HL-60/S4 treated with retinoic acid at 250 ng/mL for 4 days and 3 days (cell line): Measurements from ENCODE around the gene A4GALT.
"Not testable (repeated sequence)": the region's sequence is repeated elsewhere in the genome, so short reads cannot be mapped to it uniquely, and the experiment has no call there.

Source experiments
- in situ Hi-C: fragments of 300-500 bp; cut with MboI; formaldehyde crosslinking; loops from 2 replicates; pipeline ENCODE4 v1.7.0; 2022; ENCODE audit warnings: low sequenced_read_pairs

Gene A4GALT

GRCh38 chr22:42742940-42743339 is 22.3 kb upstream of the A4GALT start:
- in situ Hi-C loops, result no loop called here

GRCh38 chr22:42740320-42740719 is 19.6 kb upstream of the A4GALT start:
- in situ Hi-C loops, result not testable (repeated sequence)

GRCh38 chr22:42734406-42734805 is 13.7 kb upstream of the A4GALT start:
- in situ Hi-C loops, result no loop called here

GRCh38 chr22:42733394-42733793 is 12.7 kb upstream of the A4GALT start:
- in situ Hi-C loops, result not testable (repeated sequence)

- in situ Hi-C loops, result no loop called here
Observed at GRCh38 chr22:42732081-42732480, 11.4 kb upstream of the A4GALT start.

- in situ Hi-C loops, result no loop called here
Observed at GRCh38 chr22:42726811-42727210, 6.1 kb upstream of the A4GALT start.

GRCh38 chr22:42725606-42726355 is 5.1 kb upstream of the A4GALT start:
- in situ Hi-C loops, result no loop called here

GRCh38 chr22:42724062-42724461 is 3.4 kb upstream of the A4GALT start:
- in situ Hi-C loops, result no loop called here

- in situ Hi-C loops, result no loop called here
Observed at GRCh38 chr22:42721045-42721434, 370 bp upstream of the A4GALT start.

GRCh38 chr22:42719656-42720262 is 911 bp downstream of the A4GALT start:
- in situ Hi-C loops, result no loop called here

- in situ Hi-C loops, result no loop called here
Observed at GRCh38 chr22:42719133-42719532, 1.5 kb downstream of the A4GALT start.

GRCh38 chr22:42717197-42717928 is 3.3 kb downstream of the A4GALT start:
- in situ Hi-C loops, result no loop called here

- in situ Hi-C loops, result no loop called here
Observed at GRCh38 chr22:42716649-42717127, 4.0 kb downstream of the A4GALT start.

- in situ Hi-C loops, result no loop called here
Observed at GRCh38 chr22:42716221-42716620, 4.4 kb downstream of the A4GALT start.

GRCh38 chr22:42714768-42715390 is 5.8 kb downstream of the A4GALT start:
- in situ Hi-C loops, result no loop called here

GRCh38 chr22:42714308-42714707 is 6.4 kb downstream of the A4GALT start:
- in situ Hi-C loops, result no loop called here

GRCh38 chr22:42711895-42712837 is 8.5 kb downstream of the A4GALT start:
- in situ Hi-C loops, result no loop called here

- in situ Hi-C loops, result no loop called here
Observed at GRCh38 chr22:42711281-42711731, 9.4 kb downstream of the A4GALT start.

- in situ Hi-C loops, result no loop called here
Observed at GRCh38 chr22:42708417-42708816, 12.3 kb downstream of the A4GALT start.

- in situ Hi-C loops, result no loop called here
Observed at GRCh38 chr22:42707496-42707895, 13.2 kb downstream of the A4GALT start.
